Thymus (tissue), 11 donors: ENCODE data around the gene TOP1. TPM values are rescaled to one million over a fixed set of nuclear protein-coding genes. Genes with fewer than 3 reads are reported as not detected.

Experiments used
- DNase-seq, 9 donors: peaks; one replicate each; pipeline ENCODE4 v3.0.0-alpha.2; 2013; ENCODE audit warnings: low spot score in 9 of 9, low read depth in 6 of 9, missing footprints in 1 of 9
- H3K27ac ChIP-seq, 2 donors: one replicate each; pipeline ENCODE4 v1.5.1; 2013; ENCODE audit warnings: control low read depth in 1 of 2, low read depth in 1 of 2, low read length in 1 of 2, mild to moderate bottlenecking in 1 of 2, moderate library complexity in 1 of 2
- H3K27me3 ChIP-seq, 2 donors: one replicate each; pipeline ENCODE4 v1.5.1; 2013; ENCODE audit warnings: low read length in 1 of 2; ENCODE audit not compliant: control insufficient read depth in 2 of 2, insufficient read depth in 1 of 2
- H3K36me3 ChIP-seq, 2 donors: one replicate each; pipeline ENCODE4 v1.5.1; 2013; ENCODE audit warnings: low read length in 1 of 2, mild to moderate bottlenecking in 1 of 2, moderate library complexity in 1 of 2; ENCODE audit not compliant: control insufficient read depth in 2 of 2, insufficient read depth in 2 of 2
- H3K4me1 ChIP-seq, 2 donors: one replicate each; pipeline ENCODE4 v1.5.1; 2013; ENCODE audit warnings: low read length in 2 of 2; ENCODE audit not compliant: control insufficient read depth in 2 of 2, insufficient read depth in 2 of 2
- H3K4me3 ChIP-seq, 2 donors: one replicate each; pipeline ENCODE4 v1.5.1; 2013; ENCODE audit warnings: low read length in 2 of 2, control low read depth in 1 of 2, mild to moderate bottlenecking in 1 of 2
- H3K9me3 ChIP-seq, 2 donors: one replicate each; pipeline ENCODE4 v1.5.1; 2013; ENCODE audit warnings: low read length in 1 of 2, mild to moderate bottlenecking in 1 of 2; ENCODE audit not compliant: control insufficient read depth in 2 of 2, insufficient read depth in 1 of 2
- WGBS: extraction: QIAGEN DNeasy Blood & Tissue Kit; methylation state at CpG from one replicate; pipeline ENCODE4 v1.1.7; 2013; 5-methylcytosine and 5-hydroxymethylcytosine counted together
- polyA plus RNA-seq: library from polyadenylated mRNA; stranded (reverse); fragments of 200-250 nt; gene quantifications from one replicate; pipeline ENCODE4 v1.2.3, GENCODE V29; 2013
- total RNA-seq: library from RNA; stranded (reverse); fragments of 120-200 nt; gene quantifications from one replicate; pipeline ENCODE4 v1.2.4, GENCODE V29; 2013
- donor health status: healthy.

TOP1 gene
- total and polyA plus RNA-seq, 2 donors, result 26.0 to 44.2 TPM

- peak overlapping the region in 1 of 2 donors; percentile 7 for H3K4me3 ChIP-seq
- peaks cover 29 to 47% of the 10 kb centered on the region in 2 donors for H3K4me1 ChIP-seq
- DNase-seq, result peak in 4 of 9 donors; percentile 33 to 77 (median 49)
- H3K9me3 ChIP-seq, result no peaks in the 10 kb centered on the region
- 12% methylated on average over 7 of the region's 7 CpGs for WGBS
- H3K27ac ChIP-seq, result peak overlapping the region; percentile 50 to 66
- no peaks in the 10 kb centered on the region for H3K36me3 ChIP-seq
- H3K27me3 ChIP-seq, result no peaks in the 10 kb centered on the region
Measured at GRCh38 chr20:41048461-41049301, 20.1 kb downstream of the TOP1 start.

- H3K27ac ChIP-seq, result peak overlapping the region in 1 of 2 donors; percentile 50
Measured at GRCh38 chr20:41049451-41049850, 20.8 kb downstream of the TOP1 start.

GRCh38 chr20:41050361-41051008 is 21.9 kb downstream of the TOP1 start:
- Histone ChIP-seq H3K36me3 (no peaks in the 10 kb centered on the region), H3K9me3 (no peaks in the 10 kb centered on the region), H3K27me3 (no peaks in the 10 kb centered on the region), H3K4me1 (peaks cover 27 to 50% of the 10 kb centered on the region in 2 donors), H3K27ac (peak overlapping the region in 1 of 2 donors; percentile 5), H3K4me3 (no peak overlapping the region)
- 56% methylated on average over 1 of the region's 1 CpG for WGBS
- DNase-seq, result no peak

More at GRCh38 chr20:41049451-41049850, 20.8 kb downstream of the TOP1 start:
- DNase-seq, result no peak
- H3K27me3 ChIP-seq, result no peaks in the 10 kb centered on the region
- peaks cover 27 to 47% of the 10 kb centered on the region in 2 donors for H3K4me1 ChIP-seq
- WGBS, result 72% methylated on average over 3 of the region's 3 CpGs
- no peak overlapping the region for H3K4me3 ChIP-seq
- H3K36me3 ChIP-seq, result no peaks in the 10 kb centered on the region
- H3K9me3 ChIP-seq, result no peaks in the 10 kb centered on the region

- 71% methylated on average over 5 of the region's 5 CpGs for WGBS
- Histone ChIP-seq H3K9me3 (no peaks in the 10 kb centered on the region), H3K27ac (no peak overlapping the region)
Measured at GRCh38 chr20:41051009-41051825, 22.6 kb downstream of the TOP1 start.

GRCh38 chr20:41052742-41053419 is 24.3 kb downstream of the TOP1 start:
- Histone ChIP-seq H3K36me3 (no peaks in the 10 kb centered on the region), H3K4me1 (peaks cover 18 to 33% of the 10 kb centered on the region in 2 donors), H3K4me3 (no peak overlapping the region), H3K9me3 (no peaks in the 10 kb centered on the region), H3K27me3 (no peaks in the 10 kb centered on the region), H3K27ac (no peak overlapping the region)
- no peak for DNase-seq
- 95% methylated on average over 6 of the region's 6 CpGs for WGBS

More at GRCh38 chr20:41051009-41051825, 22.6 kb downstream of the TOP1 start:
- no peak for DNase-seq
- H3K36me3 ChIP-seq, result no peaks in the 10 kb centered on the region
- peaks cover 26 to 48% of the 10 kb centered on the region in 2 donors for H3K4me1 ChIP-seq
- H3K27me3 ChIP-seq, result no peaks in the 10 kb centered on the region
- H3K4me3 ChIP-seq, result no peak overlapping the region

DNA sequence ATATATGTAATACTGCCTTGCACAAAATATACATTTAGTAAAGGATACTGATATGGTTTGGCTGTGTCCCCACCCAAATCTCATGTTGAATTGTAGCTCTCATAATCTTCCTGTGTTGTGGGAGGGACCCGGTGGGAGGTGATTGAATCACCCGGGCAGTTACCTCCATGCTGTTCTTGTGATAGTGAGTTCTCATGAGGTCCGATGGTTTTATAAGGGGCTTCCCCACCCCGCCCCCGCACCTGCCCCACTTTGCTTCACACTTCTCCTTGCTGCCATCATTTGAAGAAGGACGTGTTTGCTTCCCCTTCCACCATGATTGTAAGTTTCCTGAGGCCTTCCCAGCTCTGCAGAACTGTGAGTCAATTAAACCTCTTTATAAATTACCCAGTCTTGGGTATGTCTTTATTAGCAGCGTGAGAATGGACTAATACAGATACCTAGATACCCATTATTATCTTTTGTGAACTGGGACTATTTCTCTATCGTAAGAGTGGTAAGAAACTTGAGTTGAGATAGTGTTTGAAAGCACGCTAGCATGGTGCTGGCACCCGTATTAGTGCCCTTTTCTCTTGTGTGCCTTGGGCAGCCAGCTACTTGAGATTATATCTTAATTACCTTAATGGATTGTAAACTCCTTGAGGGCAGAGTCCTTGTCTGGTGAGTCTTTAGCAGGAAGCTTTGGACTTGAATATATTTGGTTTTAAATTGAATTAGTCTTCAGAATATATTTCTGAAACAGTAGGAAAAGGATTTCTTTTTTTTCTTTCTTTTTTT is 25.6 kb downstream of the TOP1 start:
- no peak for DNase-seq
- H3K27me3 ChIP-seq, result no peaks in the 10 kb centered on the region
- H3K36me3 ChIP-seq, result no peaks in the 10 kb centered on the region
- 95% methylated on average over 10 of the region's 10 CpGs for WGBS
- peaks cover 18 to 19% of the 10 kb centered on the region in 2 donors for H3K4me1 ChIP-seq
- no peak overlapping the region for H3K27ac ChIP-seq
- H3K4me3 ChIP-seq, result no peak overlapping the region
- H3K9me3 ChIP-seq, result no peaks in the 10 kb centered on the region

DNA sequence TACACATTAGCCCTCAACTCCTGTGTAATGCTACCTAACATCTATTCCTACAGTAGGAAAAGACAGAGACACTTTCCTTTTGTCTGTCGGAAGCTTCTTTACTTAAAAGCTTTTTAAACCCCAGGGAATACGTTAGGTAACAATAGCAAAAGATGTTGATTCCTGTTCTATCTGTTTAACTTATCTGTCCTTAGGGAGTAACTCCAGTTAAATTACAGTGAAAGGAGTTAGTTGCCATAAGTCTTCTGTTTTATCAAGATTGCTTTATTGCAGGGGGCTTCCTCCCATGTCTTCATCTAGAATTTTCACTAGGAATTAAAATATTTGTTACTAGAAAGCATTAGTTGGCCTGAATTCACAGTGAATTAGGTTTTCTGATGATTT is 26.2 kb downstream of the TOP1 start:
- Histone ChIP-seq H3K36me3 (no peaks in the 10 kb centered on the region), H3K27ac (no peak overlapping the region), H3K27me3 (no peaks in the 10 kb centered on the region), H3K4me3 (no peak overlapping the region), H3K4me1 (peaks cover 14 to 16% of the 10 kb centered on the region in 2 donors), H3K9me3 (no peaks in the 10 kb centered on the region)
- WGBS, result 97% methylated on average over 2 of the region's 2 CpGs
- DNase-seq, result no peak

DNA sequence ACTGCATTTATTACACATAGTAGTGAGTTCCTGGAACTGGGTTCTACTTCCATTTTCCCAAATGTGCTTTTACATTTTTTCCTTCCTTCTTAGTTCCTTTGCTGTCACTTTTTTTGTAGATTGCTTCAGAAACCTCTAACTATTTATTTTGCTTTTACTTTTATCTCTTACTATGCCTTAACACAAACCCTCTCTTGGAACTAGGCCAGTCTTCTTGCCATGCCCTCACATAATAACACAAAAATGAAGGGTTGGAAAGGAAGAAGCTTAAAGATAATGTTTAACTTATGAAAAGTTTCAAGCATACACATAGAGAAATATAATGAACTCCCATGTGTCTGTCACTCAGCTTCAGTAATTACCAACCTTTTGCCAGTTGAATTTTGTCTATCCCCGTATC is 27.1 kb downstream of the TOP1 start:
- DNase-seq, result no peak
- Histone ChIP-seq H3K27ac (no peak overlapping the region), H3K4me1 (peaks cover 6 to 9% of the 10 kb centered on the region in 2 donors), H3K9me3 (no peaks in the 10 kb centered on the region), H3K27me3 (no peaks in the 10 kb centered on the region), H3K4me3 (no peak overlapping the region), H3K36me3 (no peaks in the 10 kb centered on the region)
- 99% methylated on average over 1 of the region's 1 CpG for WGBS
